Ramos (cell line): ENCODE measurements around the gene YIPF4.
"Not testable (repeated sequence)": the region's sequence is repeated elsewhere in the genome, so short reads cannot be mapped to it uniquely, and the experiment has no call there.

Experiments
- in situ Hi-C: fragments of 300-500 bp; cut with MboI; formaldehyde crosslinking; loops from one replicate; pipeline ENCODE4 v1.14.3; 2022; ENCODE audit warnings: low sequenced_read_pairs; ENCODE audit not compliant: unreplicated experiment

The YIPF4 gene

GRCh38 chr2:32363597-32363996 lies 85.9 kb downstream of the YIPF4 start:
- in situ Hi-C loops = no loop called here

GRCh38 chr2:32364290-32364689 lies 86.6 kb downstream of the YIPF4 start:
- in situ Hi-C loops = not testable (repeated sequence)

GRCh38 chr2:32365679-32366078 lies 88.0 kb downstream of the YIPF4 start:
- in situ Hi-C loops = not testable (repeated sequence)
